ENCODE data around the gene GGT6. TPM values are rescaled to one million over a fixed set of nuclear protein-coding genes. Genes with fewer than 3 reads are reported as not detected.
A peak's percentile ranks its signal among the peaks of the same experiment; 100 is the strongest.

GGT6 gene
- total and polyA plus RNA-seq, 2 of the 13 experiments (the other 11 are each of a cell fraction or from before 2014, with no cell fraction given), result 0.16 to 0.80 TPM

GRCh38 chr17:4554997-4555799, 5.2 kb downstream of the GGT6 start, which contains the start of gene MYBBP1A (continued):
- TF ChIP-seq ZNF446 (CRISPR knock-in tag; IDR thresholded peaks at IDR 0.05) (peak; percentile 40; the same call in 1 of the 2 replicates), DNMT3B (CRISPR knock-in tag; conservative IDR thresholded peaks at IDR 0.05) (no peak), GRHL1 (CRISPR knock-in tag; conservative IDR thresholded peaks at IDR 0.05) (no peak), CENPT (CRISPR knock-in tag; IDR thresholded peaks at IDR 0.05; ENCODE audit: low read depth) (peak; percentile 71; the same call in 1 of the 2 replicates), TBX2 (CRISPR knock-in tag; IDR thresholded peaks at IDR 0.05; ENCODE audit: borderline replicate concordance) (peak; percentile 77), TMF1 (CRISPR knock-in tag; IDR thresholded peaks at IDR 0.05; ENCODE audit: low read depth) (peak; percentile 50; the same call in 1 of the 2 replicates), SATB2 (CRISPR knock-in tag; IDR thresholded peaks at IDR 0.05) (no peak; the same call in 1 of the 2 replicates), PAX8 (CRISPR knock-in tag; IDR thresholded peaks at IDR 0.05; ENCODE audit: borderline replicate concordance) (0 out of 2 replicates have a peak, but pooled peaks have one; percentile 71), ZNF382 (CRISPR knock-in tag; IDR thresholded peaks at IDR 0.05; ENCODE audit: borderline replicate concordance) (no peak), TCF12 (IDR thresholded peaks at IDR 0.05) (no peak), TCF12 (CRISPR knock-in tag; IDR thresholded peaks at IDR 0.05) (peak; percentile 80; the same call in 1 of the 2 replicates), ZNF781 (CRISPR knock-in tag; IDR thresholded peaks at IDR 0.05; ENCODE audit: borderline replicate concordance, not compliant biosample characterization) (peak; percentile 96), ETV5 (CRISPR knock-in tag; IDR thresholded peaks at IDR 0.05; ENCODE audit: borderline replicate concordance) (peak; percentile 88; the same call in 1 of the 2 replicates), ZNF556 (CRISPR knock-in tag; IDR thresholded peaks at IDR 0.05; ENCODE audit: borderline replicate concordance) (peak; percentile 65; the same call in 1 of the 2 replicates), ZNF20 (CRISPR knock-in tag; IDR thresholded peaks at IDR 0.05) (0 out of 2 replicates have a peak, but pooled peaks have one; percentile 67), NR1H2 (CRISPR knock-in tag; IDR thresholded peaks at IDR 0.05; ENCODE audit: borderline replicate concordance, low read depth) (no peak), ZNF605 (CRISPR knock-in tag; IDR thresholded peaks at IDR 0.05) (peak; percentile 93), GPN1 (CRISPR knock-in tag; IDR thresholded peaks at IDR 0.05; ENCODE audit: borderline replicate concordance) (no peak), AHR (CRISPR knock-in tag; IDR thresholded peaks at IDR 0.05) (0 out of 2 replicates have a peak, but pooled peaks have one; percentile 18), CREBL2 (CRISPR knock-in tag; IDR thresholded peaks at IDR 0.05; ENCODE audit: borderline replicate concordance) (no peak), FLYWCH1 (CRISPR knock-in tag; IDR thresholded peaks at IDR 0.05) (0 out of 2 replicates have a peak, but pooled peaks have one; percentile 69), KDM4B (CRISPR knock-in tag; IDR thresholded peaks at IDR 0.05) (no peak; the same call in 1 of the 2 replicates), XBP1 (CRISPR knock-in tag; IDR thresholded peaks at IDR 0.05) (no peak), PAWR (CRISPR knock-in tag; IDR thresholded peaks at IDR 0.05; ENCODE audit: borderline replicate concordance) (no peak; the same call in 1 of the 2 replicates), ARNTL (CRISPR knock-in tag; IDR thresholded peaks at IDR 0.05) (peak; percentile 82; the same call in 1 of the 2 replicates), HNF4G (IDR thresholded peaks at IDR 0.05; ENCODE audit: borderline replicate concordance, low read depth, low read length) (no peak), HNF4G (CRISPR knock-in tag; IDR thresholded peaks at IDR 0.05; ENCODE audit: borderline replicate concordance, low read depth) (peak; percentile 86)
- TF ChIP-seq, protein P1, sequence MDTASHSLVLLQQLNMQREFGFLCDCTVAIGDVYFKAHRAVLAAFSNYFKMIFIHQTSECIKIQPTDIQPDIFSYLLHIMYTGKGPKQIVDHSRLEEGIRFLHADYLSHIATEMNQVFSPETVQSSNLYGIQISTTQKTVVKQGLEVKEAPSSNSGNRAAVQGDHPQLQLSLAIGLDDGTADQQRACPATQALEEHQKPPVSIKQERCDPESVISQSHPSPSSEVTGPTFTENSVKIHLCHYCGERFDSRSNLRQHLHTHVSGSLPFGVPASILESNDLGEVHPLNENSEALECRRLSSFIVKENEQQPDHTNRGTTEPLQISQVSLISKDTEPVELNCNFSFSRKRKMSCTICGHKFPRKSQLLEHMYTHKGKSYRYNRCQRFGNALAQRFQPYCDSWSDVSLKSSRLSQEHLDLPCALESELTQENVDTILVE (CRISPR knock-in tag; IDR thresholded peaks at IDR 0.05), result peak; percentile 46; the same call in 1 of the 2 replicates
